Gastroesophageal sphincter (tissue), 3 donors: ENCODE data around the gene PSMG3.

Source experiments
- EP300 ChIP-seq: sonication (generic); formaldehyde crosslinking; IDR thresholded peaks from one replicate; pipeline ENCODE4 v1.6.1; 2017; ENCODE audit warnings: antibody characterized with exemption, mild to moderate bottlenecking
- POLR2A ChIP-seq, 2 donors: fragments of 450-650 bp; IDR thresholded peaks; one replicate each; pipeline ENCODE4 v1.6.1; 2017; ENCODE audit warnings: antibody characterized with exemption in 2 of 2, mild to moderate bottlenecking in 2 of 2, moderate library complexity in 1 of 2
- POLR2AphosphoS5 ChIP-seq: sonication (generic); formaldehyde crosslinking; IDR thresholded peaks from one replicate; pipeline ENCODE4 v1.6.1; 2017; ENCODE audit warnings: antibody characterized with exemption
- TF ChIP-seq, protein P1 (sequence below), 4 experiments: fragments of 200-600 bp in 2 of 4; fragments of 450-650 bp in 2 of 4; sonication (generic) in 1 of 4; IDR thresholded peaks; one replicate each; pipeline ENCODE4 v1.5.1; 2017 to 2019; ENCODE audit warnings: antibody characterized with exemption in 4 of 4, mild to moderate bottlenecking in 2 of 4, moderate library complexity in 2 of 4

DNA sequence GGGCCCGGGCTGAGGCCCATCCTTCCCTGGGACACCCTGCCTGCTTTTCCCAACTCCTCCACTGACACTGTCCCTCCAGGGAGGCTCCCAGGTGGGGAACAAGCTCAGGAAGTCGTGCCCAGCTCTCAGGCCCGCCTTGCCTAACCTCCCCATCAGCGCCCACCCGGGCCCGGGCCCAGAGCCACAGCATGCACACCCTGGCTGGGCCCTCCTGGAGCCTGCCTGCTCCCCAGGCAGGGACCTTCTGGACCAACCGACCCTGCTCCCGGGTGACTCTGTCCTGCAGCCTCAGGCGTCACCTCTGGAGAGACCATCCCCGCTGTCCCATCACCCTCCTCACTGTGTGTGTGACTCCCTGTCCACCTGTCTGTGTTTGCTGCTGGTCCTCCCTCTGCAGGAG is 12.1 kb downstream of the PSMG3 start:
- TF ChIP-seq POLR2A (IDR thresholded peaks at IDR 0.05), result no peak
- TF ChIP-seq, protein P1, sequence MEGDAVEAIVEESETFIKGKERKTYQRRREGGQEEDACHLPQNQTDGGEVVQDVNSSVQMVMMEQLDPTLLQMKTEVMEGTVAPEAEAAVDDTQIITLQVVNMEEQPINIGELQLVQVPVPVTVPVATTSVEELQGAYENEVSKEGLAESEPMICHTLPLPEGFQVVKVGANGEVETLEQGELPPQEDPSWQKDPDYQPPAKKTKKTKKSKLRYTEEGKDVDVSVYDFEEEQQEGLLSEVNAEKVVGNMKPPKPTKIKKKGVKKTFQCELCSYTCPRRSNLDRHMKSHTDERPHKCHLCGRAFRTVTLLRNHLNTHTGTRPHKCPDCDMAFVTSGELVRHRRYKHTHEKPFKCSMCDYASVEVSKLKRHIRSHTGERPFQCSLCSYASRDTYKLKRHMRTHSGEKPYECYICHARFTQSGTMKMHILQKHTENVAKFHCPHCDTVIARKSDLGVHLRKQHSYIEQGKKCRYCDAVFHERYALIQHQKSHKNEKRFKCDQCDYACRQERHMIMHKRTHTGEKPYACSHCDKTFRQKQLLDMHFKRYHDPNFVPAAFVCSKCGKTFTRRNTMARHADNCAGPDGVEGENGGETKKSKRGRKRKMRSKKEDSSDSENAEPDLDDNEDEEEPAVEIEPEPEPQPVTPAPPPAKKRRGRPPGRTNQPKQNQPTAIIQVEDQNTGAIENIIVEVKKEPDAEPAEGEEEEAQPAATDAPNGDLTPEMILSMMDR (IDR thresholded peaks at IDR 0.05), result no peak
- TF ChIP-seq POLR2AphosphoS5, result no peak
- no peak for TF ChIP-seq EP300
